Esophagus mucosa (tissue), 1 donor: ENCODE data around the gene BICDL2. TPM values are rescaled to one million over a fixed set of nuclear protein-coding genes. Genes with fewer than 3 reads are reported as not detected.
"Not testable (repeated sequence)": the region's sequence is repeated elsewhere in the genome, so short reads cannot be mapped to it uniquely, and the experiment has no call there.

Experiments
- ATAC-seq: fragments of 200-7000 bp; cut with Tn5 transposase; one replicate; pipeline ENCODE4 v1.9.1; 2020
- total RNA-seq: library from RNA; stranded (reverse); gene quantifications from one replicate; pipeline ENCODE4 v1.2.4, GENCODE V29; 2023
- donor health status: DM: yes; HTN: yes; CAD: no.

The BICDL2 gene
- total RNA-seq, result 62.0 TPM

GRCh38 chr16:3036726-3037315 is at the start of gene BICDL2:
Gene BICDL2 (minus strand): TSS chr16:3036944. CDS start chr16:3035496, 1,448 bp downstream.
- peak; percentile 58 for ATAC-seq

GRCh38 chr16:3085868-3086595 is 49.3 kb upstream of the BICDL2 start:
- ATAC-seq, result no peak

GRCh38 chr16:3084969-3085670 is 48.4 kb upstream of the BICDL2 start:
- no peak for ATAC-seq

DNA sequence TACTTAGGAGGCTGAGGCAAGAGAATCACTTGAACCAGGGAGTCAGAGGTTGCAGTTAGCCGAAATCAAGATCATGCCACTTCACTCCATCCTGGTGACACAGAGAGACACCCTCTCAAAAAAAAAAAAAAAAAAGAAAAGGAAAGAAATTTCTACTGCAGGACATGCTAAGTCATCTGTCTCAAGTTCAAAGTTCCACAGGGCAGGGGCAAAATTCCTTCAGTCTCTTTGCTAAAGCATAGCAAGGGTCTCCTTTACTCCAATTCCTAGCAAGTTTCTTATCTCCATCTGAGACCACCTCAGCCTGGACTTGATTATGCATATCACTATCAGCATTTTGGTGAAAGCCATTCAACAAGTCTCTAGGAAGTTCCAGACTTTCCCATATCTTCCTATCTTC is 47.7 kb upstream of the BICDL2 start:
- no peak for ATAC-seq

GRCh38 chr16:3083408-3083807 is 46.7 kb upstream of the BICDL2 start:
- ATAC-seq, result not testable (repeated sequence)

GRCh38 chr16:3081957-3082356 is 45.2 kb upstream of the BICDL2 start:
- not testable (repeated sequence) for ATAC-seq

GRCh38 chr16:3080024-3080423 is 43.3 kb upstream of the BICDL2 start:
- no peak for ATAC-seq

- no peak for ATAC-seq
Observed at GRCh38 chr16:3076577-3076976, 39.8 kb upstream of the BICDL2 start.

GRCh38 chr16:3075946-3076345 is 39.2 kb upstream of the BICDL2 start:
- not testable (repeated sequence) for ATAC-seq

- ATAC-seq, result no peak
Observed at GRCh38 chr16:3075523-3075915, 38.8 kb upstream of the BICDL2 start.

DNA sequence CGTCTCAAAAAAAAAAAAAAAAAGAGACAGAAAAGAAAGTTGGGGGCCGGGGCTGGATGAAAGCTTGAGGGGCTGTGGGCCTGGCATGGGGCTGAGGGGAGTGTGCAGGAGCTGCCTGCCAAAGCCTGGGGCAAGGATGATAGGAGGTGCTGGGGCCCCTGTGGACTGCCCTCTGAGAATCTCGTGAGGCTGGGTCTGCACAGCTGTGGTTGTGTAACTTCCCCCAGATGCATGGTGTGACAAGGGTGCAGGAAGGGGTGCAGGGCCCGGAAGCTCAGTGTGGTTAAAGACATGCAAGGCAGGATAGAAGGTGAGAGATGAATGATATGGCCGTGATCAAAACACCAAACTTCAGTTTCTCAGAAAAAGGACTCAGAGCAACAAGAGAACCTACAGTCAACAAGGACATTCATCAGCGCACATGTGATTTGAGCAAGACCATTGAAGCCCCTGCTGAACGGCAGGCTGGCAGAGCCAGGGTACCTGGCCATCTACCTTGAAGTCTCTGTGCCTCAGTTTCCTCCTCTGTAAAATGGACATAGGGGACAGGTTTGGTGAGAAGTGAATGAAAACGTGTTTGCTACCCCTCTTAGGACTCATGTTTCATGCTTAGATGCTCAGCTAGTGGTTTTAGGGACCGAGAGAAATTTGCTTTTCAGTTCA is 38.2 kb upstream of the BICDL2 start:
- peak; percentile 58 for ATAC-seq

- ATAC-seq, result no peak
Observed at GRCh38 chr16:3073448-3073847, 36.7 kb upstream of the BICDL2 start.

DNA sequence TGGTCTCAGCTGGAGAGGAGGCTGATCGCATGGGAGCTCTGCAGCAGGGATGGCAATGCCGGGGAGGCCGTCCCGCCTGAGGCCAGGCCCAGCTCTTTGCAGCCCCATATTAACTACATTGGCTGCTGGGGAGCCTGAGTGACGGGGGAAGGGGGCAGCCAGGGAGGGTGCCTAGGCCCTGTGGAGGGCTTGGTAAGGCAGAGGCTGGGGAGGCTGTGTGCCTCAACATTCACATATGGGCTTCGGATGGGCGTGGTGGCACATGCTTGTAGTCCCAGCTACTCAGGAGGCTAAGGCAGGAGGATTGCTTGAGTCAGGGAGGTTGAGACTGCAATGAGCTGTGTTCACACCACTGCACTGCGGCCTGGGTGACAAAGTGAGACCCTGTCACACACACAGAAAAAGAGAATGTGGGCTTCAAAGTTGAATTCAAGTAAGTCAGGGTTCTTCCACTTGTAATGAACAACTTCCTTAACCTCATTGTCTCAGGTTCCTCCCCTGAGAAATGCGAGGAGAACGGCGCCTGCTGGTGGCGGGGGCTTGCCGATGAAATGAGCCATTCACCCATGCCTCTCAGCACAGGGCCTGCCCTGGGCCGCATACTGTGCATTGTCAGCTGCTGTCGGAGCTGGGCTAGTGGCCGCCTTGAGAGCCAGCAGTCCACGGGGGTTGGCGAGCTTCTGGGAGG is 36.0 kb upstream of the BICDL2 start:
- not testable (repeated sequence) for ATAC-seq

- ATAC-seq, result peak; percentile 68
Observed at GRCh38 chr16:3072148-3072547, 35.4 kb upstream of the BICDL2 start.

GRCh38 chr16:3071655-3072054 is 34.9 kb upstream of the BICDL2 start:
- no peak for ATAC-seq

DNA sequence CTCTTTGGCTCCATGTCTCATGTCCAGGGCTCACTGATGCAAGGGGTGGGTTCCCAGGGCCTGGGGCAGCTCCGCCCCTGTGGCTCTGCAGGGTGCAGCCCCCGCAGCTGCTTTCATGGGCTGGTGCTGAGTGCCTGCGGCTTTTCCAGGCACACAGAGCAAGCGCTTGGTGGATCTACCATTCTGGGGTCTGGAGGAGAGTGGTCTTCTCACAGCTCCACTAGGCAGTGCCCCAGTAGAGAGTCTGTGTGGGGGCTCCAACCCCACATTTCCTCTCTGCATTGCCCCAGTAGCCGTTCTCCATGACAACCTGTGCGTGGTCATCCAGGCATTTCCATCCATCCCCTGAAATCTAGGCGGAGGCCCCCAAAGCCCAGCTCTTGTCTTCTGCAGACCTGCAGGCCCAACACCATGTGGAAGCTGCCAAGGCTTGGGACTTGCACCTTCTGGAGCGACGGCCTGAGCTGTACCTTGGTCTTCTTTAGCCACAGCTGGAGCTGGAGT is 33.9 kb upstream of the BICDL2 start:
- ATAC-seq, result no peak

- not testable (repeated sequence) for ATAC-seq
Observed at GRCh38 chr16:3069146-3069545, 32.4 kb upstream of the BICDL2 start.

DNA sequence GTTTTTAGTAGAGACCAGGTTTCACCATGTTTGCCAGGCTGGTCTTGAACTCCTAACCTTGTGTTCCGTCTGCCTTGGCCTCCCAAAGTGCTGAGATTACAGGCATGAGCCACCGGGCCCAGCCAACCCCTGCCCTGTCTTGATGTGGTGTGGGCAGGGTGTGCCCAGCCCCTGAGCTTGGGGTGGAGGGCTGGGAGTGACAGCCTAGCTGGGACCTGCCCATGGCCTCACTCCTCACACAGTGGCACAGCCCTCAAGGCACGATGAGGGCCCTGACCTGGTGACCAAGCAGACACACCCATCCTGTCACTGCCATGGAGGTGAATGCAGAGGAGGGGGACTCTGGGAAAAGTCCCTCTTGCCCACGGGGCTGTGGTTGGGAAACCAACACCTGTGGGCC is 31.7 kb upstream of the BICDL2 start:
- ATAC-seq, result peak; percentile 61

- no peak for ATAC-seq
Observed at GRCh38 chr16:3066440-3066748, 29.6 kb upstream of the BICDL2 start.

DNA sequence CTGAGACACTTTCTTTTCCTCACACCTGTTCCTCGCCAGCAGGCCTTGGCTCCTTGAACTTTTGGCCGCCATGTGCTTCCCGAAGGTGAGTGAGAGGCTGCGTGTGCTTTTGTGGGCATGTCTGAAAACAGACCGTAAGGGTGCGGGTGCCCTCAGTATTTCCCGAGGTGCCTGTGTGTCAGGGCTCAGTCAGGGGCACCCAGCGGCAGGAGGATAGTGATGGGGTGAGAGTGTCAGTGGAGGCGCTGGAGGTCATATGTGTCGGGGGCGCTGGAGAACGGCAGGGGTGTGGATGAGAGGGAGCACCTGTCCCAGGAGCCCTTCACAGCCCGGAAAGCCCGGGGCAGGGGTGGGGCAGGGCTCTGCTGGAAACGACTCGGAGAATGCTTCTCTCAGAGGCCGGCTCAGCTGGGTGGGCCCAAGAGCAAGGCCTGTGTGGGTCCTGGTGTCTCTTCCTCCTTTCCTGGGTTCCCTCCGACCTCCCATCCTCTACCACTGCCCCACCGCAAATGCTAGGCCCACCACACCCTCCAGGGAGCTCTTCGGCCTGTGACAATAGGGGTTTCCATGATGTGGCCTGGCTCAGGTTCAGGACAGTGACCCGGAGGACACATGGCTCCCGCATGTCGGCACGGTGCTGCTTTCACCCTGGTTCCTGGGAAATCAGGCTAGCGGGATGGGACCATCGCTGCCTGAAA is 29.1 kb upstream of the BICDL2 start:
- ATAC-seq, result peak; percentile 9

- ATAC-seq, result no peak
Observed at GRCh38 chr16:3065069-3065741, 28.5 kb upstream of the BICDL2 start, which contains the start of gene IL32. Gene IL32 (plus strand): TSS chr16:3065640. CDS start chr16:3065812, 172 bp downstream.
